GM19452 (cell line): ENCODE data around the gene RASL10A.

Experiments
- ATAC-seq: cut with Tn5 transposase; IDR thresholded peaks from one replicate; pipeline ENCODE4 v1.9.1; 2021; ENCODE audit not compliant: unreplicated experiment

Gene RASL10A

GRCh38 chr22:29270475-29271271 is 44.8 kb downstream of the RASL10A start:
- no peak for ATAC-seq

GRCh38 chr22:29269731-29270474 is 45.6 kb downstream of the RASL10A start:
- no peak for ATAC-seq

- no peak for ATAC-seq
Measured at GRCh38 chr22:29269230-29269604, 46.3 kb downstream of the RASL10A start.

GRCh38 chr22:29268511-29269229 is 46.8 kb downstream of the RASL10A start:
- ATAC-seq: peak; percentile 29

- peak; percentile 78 for ATAC-seq
Measured at GRCh38 chr22:29267858-29268510, 47.5 kb downstream of the RASL10A start, which contains the start of the genes EWSR1 and RHBDD3. Gene EWSR1, plus strand, starts transcription at chr22:29268268. Its CDS starts 69 bp downstream, at chr22:29268337. Gene RHBDD3, minus strand, starts transcription at chr22:29267981. Its CDS starts 2,355 bp downstream, at chr22:29265626.

GRCh38 chr22:29267462-29267857 is 48.0 kb downstream of the RASL10A start:
- ATAC-seq: no peak

- ATAC-seq: no peak
Measured at GRCh38 chr22:29266564-29267461, 48.7 kb downstream of the RASL10A start.

GRCh38 chr22:29265929-29266328 is 49.6 kb downstream of the RASL10A start:
- ATAC-seq: no peak

- no peak for ATAC-seq
Measured at GRCh38 chr22:29265305-29265704, 50.2 kb downstream of the RASL10A start.

GRCh38 chr22:29263791-29264276 is 51.7 kb downstream of the RASL10A start:
- ATAC-seq: no peak
